GM23338 (cell line): Measurements from ENCODE around the gene PEX10. TPM values are rescaled to one million over a fixed set of nuclear protein-coding genes. Genes with fewer than 3 reads are reported as not detected.

Experiments used
- ATAC-seq: fragments of 200-7000 bp; cut with Tn5 transposase; 3 replicates; pipeline ENCODE4 v1.9.1; 2020
- DNase-seq: peaks from one replicate; pipeline ENCODE4 v3.0.0-alpha.2; 2015; ENCODE audit warnings: low spot score
- H2AFZ ChIP-seq: fragments of 200-600 bp; sonication (generic); 2 replicates; pipeline ENCODE4 v1.8.0; 2016; ENCODE audit warnings: antibody characterized with exemption, mild to moderate bottlenecking, moderate library complexity
- H3F3A ChIP-seq: fragments of 200-600 bp; sonication (generic); replicated peaks from 2 replicates; pipeline ENCODE4 v1.8.0; 2017; ENCODE audit warnings: antibody characterized with exemption, mixed run types, low read depth
- H3K27ac ChIP-seq: fragments of 200-600 bp; sonication (generic); 2 replicates; pipeline ENCODE4 v1.6.1; 2016; ENCODE audit warnings: low read depth
- H3K27me3 ChIP-seq: fragments of 200-600 bp; sonication (generic); 2 replicates; pipeline ENCODE4 v1.8.0; 2016; ENCODE audit warnings: mild to moderate bottlenecking, mixed run types, moderate library complexity; ENCODE audit not compliant: insufficient read depth
- H3K36me3 ChIP-seq: fragments of 200-600 bp; sonication (generic); 2 replicates; pipeline ENCODE4 v1.8.0; 2016; ENCODE audit warnings: mild to moderate bottlenecking; ENCODE audit not compliant: insufficient read depth
- H3K4me1 ChIP-seq: fragments of 200-600 bp; sonication (generic); 2 replicates; pipeline ENCODE4 v1.8.0; 2016; ENCODE audit warnings: mild to moderate bottlenecking, moderate library complexity; ENCODE audit not compliant: insufficient read depth
- H3K4me2 ChIP-seq: fragments of 200-600 bp; sonication (generic); 2 replicates; pipeline ENCODE4 v1.7.1; 2017; ENCODE audit warnings: mixed run types
- H3K4me3 ChIP-seq: fragments of 200-600 bp; sonication (generic); 2 replicates; pipeline ENCODE4 v1.6.1; 2016; ENCODE audit warnings: mixed run types
- H3K79me2 ChIP-seq: fragments of 200-600 bp; sonication (generic); replicated peaks from 2 replicates; pipeline ENCODE4 v1.8.0; 2017; ENCODE audit warnings: mild to moderate bottlenecking; ENCODE audit not compliant: insufficient read depth
- H3K9me2 ChIP-seq: fragments of 200-600 bp; sonication (generic); 2 replicates; pipeline ENCODE4 v1.8.0; 2017; ENCODE audit not compliant: insufficient read depth
- H4K20me1 ChIP-seq: fragments of 200-600 bp; sonication (generic); replicated peaks from 2 replicates; pipeline ENCODE4 v1.8.0; 2017; ENCODE audit warnings: mild to moderate bottlenecking; ENCODE audit not compliant: insufficient read depth
- H3K27ac Mint-ChIP-seq: 2 replicates; pipeline ENCODE4 v1.8.0; 2020; ENCODE audit warnings: inconsistent platforms, mild to moderate bottlenecking, moderate library complexity, mixed read lengths
- H3K27me3 Mint-ChIP-seq: 3 replicates; pipeline ENCODE4 v1.8.0; 2022; ENCODE audit warnings: low read depth, mild to moderate bottlenecking, moderate library complexity, mixed read lengths, inconsistent platforms; ENCODE audit not compliant: insufficient read depth, poor library complexity
- H3K36me3 Mint-ChIP-seq: 3 replicates; pipeline ENCODE4 v1.8.0; 2021; ENCODE audit warnings: low read depth, mild to moderate bottlenecking, inconsistent platforms, moderate library complexity, mixed read lengths
- H3K4me1 Mint-ChIP-seq: 3 replicates; pipeline ENCODE4 v1.8.0; 2020; ENCODE audit warnings: mild to moderate bottlenecking, inconsistent platforms, mixed read lengths
- H3K4me3 Mint-ChIP-seq: 3 replicates; pipeline ENCODE4 v1.8.0; 2021; ENCODE audit warnings: moderate library complexity, mild to moderate bottlenecking, inconsistent platforms, mixed read lengths
- H3K9me3 Mint-ChIP-seq: 3 replicates; pipeline ENCODE4 v1.8.0; 2020; ENCODE audit warnings: moderate library complexity, mild to moderate bottlenecking, inconsistent platforms, mixed read lengths
- CREB1 ChIP-seq: fragments of 250-450 bp; sonication (Bioruptor Pico); IDR thresholded peaks from 2 replicates; pipeline ENCODE4 v1.5.0; 2020; ENCODE audit warnings: low read depth, mild to moderate bottlenecking, moderate library complexity
- EZH2phosphoT487 ChIP-seq: fragments of 200-600 bp; sonication (generic); IDR thresholded peaks from one replicate; pipeline ENCODE4 v1.8.1; 2018; ENCODE audit warnings: antibody characterized with exemption; ENCODE audit not compliant: unreplicated experiment
- JUNB ChIP-seq: IDR thresholded peaks from one replicate; pipeline ENCODE4 v1.6.1; 2016; ENCODE audit warnings: antibody characterized with exemption; ENCODE audit not compliant: unreplicated experiment
- STAT1 ChIP-seq: IDR thresholded peaks from one replicate; pipeline ENCODE4 v1.6.1; 2016; ENCODE audit warnings: antibody characterized with exemption; ENCODE audit not compliant: unreplicated experiment
- polyA plus RNA-seq: library from polyadenylated mRNA; unstranded; fragments of >200 nt; fragmentation: Nextera tagmentation; extraction: Ambion mirVana; gene quantifications from 2 replicates; pipeline ENCODE4 v1.2.1, GENCODE V29; 2016
- total RNA-seq: library from RNA; depleted of rRNA; stranded (reverse); fragments of >200 nt; shearing (Covaris generic); gene quantifications from 2 replicates; pipeline ENCODE4 v1.2.3, GENCODE V29; 2014
- TF ChIP-seq, protein P1 (sequence below): IDR thresholded peaks from one replicate; pipeline ENCODE4 v1.6.1; 2018; ENCODE audit warnings: antibody characterized with exemption; ENCODE audit not compliant: unreplicated experiment
- TF ChIP-seq, protein P2 (sequence below): fragments of 250-450 bp; sonication (Bioruptor Pico); IDR thresholded peaks from 2 replicates; pipeline ENCODE4 v1.5.0; 2020; ENCODE audit warnings: mild to moderate bottlenecking, moderate library complexity

Gene PEX10
- total and polyA plus RNA-seq, 2 experiments from 2014 or later = 15.0 to 53.9 TPM

DNA sequence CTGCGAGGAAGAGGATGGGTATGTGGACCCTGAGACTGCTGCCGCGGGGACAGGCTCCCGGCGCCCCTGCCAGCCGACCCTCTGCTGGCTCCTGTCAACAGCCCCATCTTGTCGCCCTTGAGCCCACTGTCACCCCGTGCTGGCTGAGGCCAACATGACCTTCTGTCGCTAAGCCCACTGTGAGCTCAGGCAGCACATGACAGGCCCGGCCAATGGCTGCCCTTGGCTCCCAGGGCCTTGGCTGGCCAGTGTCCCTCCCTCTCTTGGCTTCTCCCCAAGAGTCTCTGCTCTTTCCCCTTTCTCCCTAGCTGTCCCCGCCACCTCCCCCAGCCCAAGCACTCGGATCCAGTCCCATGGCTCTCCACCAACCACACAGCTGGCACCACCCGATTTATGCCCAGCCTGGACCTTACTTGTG, 3.5 kb downstream of the PEX10 start:
- 0 out of 2 replicates have a peak, but pooled peaks cover 5% of the 10 kb centered on the region for H3K36me3 ChIP-seq

More for the DNA sequence above, 3.5 kb downstream of the PEX10 start:
- H3K27ac Mint-ChIP-seq = no peak overlapping the region
- H2AFZ ChIP-seq = no peak overlapping the region
- H3K9me2 ChIP-seq = no peaks in the 10 kb centered on the region
- H4K20me1 ChIP-seq = no peaks in the 10 kb centered on the region
- no peak overlapping the region for H3K4me2 ChIP-seq
- peaks cover 3% of the 10 kb centered on the region; the same call in 1 of the 2 replicates for H3K4me1 ChIP-seq
- DNase-seq = no peak
- no peak overlapping the region for H3K4me3 ChIP-seq
- H3K9me3 Mint-ChIP-seq = no peaks in the 10 kb centered on the region
- ATAC-seq = no peak
- H3F3A ChIP-seq = peaks cover 6% of the 10 kb centered on the region; the same call in 1 of the 2 replicates
- no peak overlapping the region for H3K27ac ChIP-seq
- H3K4me1 Mint-ChIP-seq = peaks cover 1% of the 10 kb centered on the region
- H3K79me2 ChIP-seq = no peaks in the 10 kb centered on the region
- TF ChIP-seq CREB1 (CRISPR knock-in tag) (no peak), EZH2phosphoT487 (no peak), JUNB (no peak), STAT1 (no peak)
- TF ChIP-seq, protein P1, sequence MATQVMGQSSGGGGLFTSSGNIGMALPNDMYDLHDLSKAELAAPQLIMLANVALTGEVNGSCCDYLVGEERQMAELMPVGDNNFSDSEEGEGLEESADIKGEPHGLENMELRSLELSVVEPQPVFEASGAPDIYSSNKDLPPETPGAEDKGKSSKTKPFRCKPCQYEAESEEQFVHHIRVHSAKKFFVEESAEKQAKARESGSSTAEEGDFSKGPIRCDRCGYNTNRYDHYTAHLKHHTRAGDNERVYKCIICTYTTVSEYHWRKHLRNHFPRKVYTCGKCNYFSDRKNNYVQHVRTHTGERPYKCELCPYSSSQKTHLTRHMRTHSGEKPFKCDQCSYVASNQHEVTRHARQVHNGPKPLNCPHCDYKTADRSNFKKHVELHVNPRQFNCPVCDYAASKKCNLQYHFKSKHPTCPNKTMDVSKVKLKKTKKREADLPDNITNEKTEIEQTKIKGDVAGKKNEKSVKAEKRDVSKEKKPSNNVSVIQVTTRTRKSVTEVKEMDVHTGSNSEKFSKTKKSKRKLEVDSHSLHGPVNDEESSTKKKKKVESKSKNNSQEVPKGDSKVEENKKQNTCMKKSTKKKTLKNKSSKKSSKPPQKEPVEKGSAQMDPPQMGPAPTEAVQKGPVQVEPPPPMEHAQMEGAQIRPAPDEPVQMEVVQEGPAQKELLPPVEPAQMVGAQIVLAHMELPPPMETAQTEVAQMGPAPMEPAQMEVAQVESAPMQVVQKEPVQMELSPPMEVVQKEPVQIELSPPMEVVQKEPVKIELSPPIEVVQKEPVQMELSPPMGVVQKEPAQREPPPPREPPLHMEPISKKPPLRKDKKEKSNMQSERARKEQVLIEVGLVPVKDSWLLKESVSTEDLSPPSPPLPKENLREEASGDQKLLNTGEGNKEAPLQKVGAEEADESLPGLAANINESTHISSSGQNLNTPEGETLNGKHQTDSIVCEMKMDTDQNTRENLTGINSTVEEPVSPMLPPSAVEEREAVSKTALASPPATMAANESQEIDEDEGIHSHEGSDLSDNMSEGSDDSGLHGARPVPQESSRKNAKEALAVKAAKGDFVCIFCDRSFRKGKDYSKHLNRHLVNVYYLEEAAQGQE = no peak
- TF ChIP-seq, protein P2, sequence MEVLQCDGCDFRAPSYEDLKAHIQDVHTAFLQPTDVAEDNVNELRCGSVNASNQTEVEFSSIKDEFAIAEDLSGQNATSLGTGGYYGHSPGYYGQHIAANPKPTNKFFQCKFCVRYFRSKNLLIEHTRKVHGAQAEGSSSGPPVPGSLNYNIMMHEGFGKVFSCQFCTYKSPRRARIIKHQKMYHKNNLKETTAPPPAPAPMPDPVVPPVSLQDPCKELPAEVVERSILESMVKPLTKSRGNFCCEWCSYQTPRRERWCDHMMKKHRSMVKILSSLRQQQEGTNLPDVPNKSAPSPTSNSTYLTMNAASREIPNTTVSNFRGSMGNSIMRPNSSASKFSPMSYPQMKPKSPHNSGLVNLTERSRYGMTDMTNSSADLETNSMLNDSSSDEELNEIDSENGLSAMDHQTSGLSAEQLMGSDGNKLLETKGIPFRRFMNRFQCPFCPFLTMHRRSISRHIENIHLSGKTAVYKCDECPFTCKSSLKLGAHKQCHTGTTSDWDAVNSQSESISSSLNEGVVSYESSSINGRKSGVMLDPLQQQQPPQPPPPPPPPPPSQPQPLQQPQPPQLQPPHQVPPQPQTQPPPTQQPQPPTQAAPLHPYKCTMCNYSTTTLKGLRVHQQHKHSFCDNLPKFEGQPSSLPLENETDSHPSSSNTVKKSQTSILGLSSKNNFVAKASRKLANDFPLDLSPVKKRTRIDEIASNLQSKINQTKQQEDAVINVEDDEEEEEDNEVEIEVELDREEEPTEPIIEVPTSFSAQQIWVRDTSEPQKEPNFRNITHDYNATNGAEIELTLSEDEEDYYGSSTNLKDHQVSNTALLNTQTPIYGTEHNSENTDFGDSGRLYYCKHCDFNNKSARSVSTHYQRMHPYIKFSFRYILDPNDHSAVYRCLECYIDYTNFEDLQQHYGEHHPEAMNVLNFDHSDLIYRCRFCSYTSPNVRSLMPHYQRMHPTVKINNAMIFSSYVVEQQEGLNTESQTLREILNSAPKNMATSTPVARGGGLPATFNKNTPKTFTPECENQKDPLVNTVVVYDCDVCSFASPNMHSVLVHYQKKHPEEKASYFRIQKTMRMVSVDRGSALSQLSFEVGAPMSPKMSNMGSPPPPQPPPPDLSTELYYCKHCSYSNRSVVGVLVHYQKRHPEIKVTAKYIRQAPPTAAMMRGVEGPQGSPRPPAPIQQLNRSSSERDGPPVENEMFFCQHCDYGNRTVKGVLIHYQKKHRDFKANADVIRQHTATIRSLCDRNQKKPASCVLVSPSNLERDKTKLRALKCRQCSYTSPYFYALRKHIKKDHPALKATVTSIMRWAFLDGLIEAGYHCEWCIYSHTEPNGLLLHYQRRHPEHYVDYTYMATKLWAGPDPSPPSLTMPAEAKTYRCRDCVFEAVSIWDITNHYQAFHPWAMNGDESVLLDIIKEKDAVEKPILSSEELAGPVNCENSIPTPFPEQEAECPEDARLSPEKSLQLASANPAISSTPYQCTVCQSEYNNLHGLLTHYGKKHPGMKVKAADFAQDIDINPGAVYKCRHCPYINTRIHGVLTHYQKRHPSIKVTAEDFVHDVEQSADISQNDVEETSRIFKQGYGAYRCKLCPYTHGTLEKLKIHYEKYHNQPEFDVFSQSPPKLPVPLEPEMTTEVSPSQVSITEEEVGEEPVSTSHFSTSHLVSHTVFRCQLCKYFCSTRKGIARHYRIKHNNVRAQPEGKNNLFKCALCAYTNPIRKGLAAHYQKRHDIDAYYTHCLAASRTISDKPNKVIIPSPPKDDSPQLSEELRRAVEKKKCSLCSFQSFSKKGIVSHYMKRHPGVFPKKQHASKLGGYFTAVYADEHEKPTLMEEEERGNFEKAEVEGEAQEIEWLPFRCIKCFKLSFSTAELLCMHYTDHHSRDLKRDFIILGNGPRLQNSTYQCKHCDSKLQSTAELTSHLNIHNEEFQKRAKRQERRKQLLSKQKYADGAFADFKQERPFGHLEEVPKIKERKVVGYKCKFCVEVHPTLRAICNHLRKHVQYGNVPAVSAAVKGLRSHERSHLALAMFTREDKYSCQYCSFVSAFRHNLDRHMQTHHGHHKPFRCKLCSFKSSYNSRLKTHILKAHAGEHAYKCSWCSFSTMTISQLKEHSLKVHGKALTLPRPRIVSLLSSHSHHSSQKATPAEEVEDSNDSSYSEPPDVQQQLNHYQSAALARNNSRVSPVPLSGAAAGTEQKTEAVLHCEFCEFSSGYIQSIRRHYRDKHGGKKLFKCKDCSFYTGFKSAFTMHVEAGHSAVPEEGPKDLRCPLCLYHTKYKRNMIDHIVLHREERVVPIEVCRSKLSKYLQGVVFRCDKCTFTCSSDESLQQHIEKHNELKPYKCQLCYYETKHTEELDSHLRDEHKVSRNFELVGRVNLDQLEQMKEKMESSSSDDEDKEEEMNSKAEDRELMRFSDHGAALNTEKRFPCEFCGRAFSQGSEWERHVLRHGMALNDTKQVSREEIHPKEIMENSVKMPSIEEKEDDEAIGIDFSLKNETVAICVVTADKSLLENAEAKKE (CRISPR knock-in tag) = no peak
- peaks cover 23% of the 10 kb centered on the region for H3K27me3 Mint-ChIP-seq
- no peaks in the 10 kb centered on the region for H3K27me3 ChIP-seq
- peaks cover 33% of the 10 kb centered on the region; the same call in 2 of the 3 replicates for H3K36me3 Mint-ChIP-seq
- H3K4me3 Mint-ChIP-seq = no peak overlapping the region; the same call in 2 of the 3 replicates
